Retinal pigment epithelial cell (primary cell): ENCODE results near the gene OXCT1.
A peak's percentile ranks its signal among the peaks of the same experiment; 100 is the strongest.

ENCODE experiments used
- DNase-seq: peaks from one replicate; pipeline ENCODE4 v3.0.0-alpha.2; 2010; ENCODE audit warnings: low read depth
- H3K4me3 ChIP-seq: 2 replicates; pipeline ENCODE4 v1.5.1; 2011; ENCODE audit warnings: mild to moderate bottlenecking, low read length, control low read depth, moderate library complexity
- CTCF ChIP-seq: conservative IDR thresholded peaks from 2 replicates; pipeline ENCODE4 v1.5.1; 2011; ENCODE audit warnings: low read depth, low read length, control low read depth, inconsistent platforms

Gene OXCT1

GRCh38 chr5:41869724-41870626 is at the start of gene OXCT1:
Gene OXCT1 (minus strand): TSS chr5:41870425. CDS start chr5:41870358, 67 bp downstream.
- DNase-seq: no peak
- H3K4me3 ChIP-seq: peak within 1 kb of the TSS; percentile 61
- no peak for TF ChIP-seq CTCF

- TF ChIP-seq CTCF: no peak
- no peak overlapping the region for H3K4me3 ChIP-seq
Measured at GRCh38 chr5:41918105-41918504, 47.9 kb upstream of the OXCT1 start.

GRCh38 chr5:41908374-41909079 is 38.3 kb upstream of the OXCT1 start:
- no peak for TF ChIP-seq CTCF
- no peak overlapping the region for H3K4me3 ChIP-seq
- no peak for DNase-seq

More at GRCh38 chr5:41918105-41918504, 47.9 kb upstream of the OXCT1 start:
- no peak for DNase-seq

GRCh38 chr5:41906151-41906550 is 35.9 kb upstream of the OXCT1 start:
- no peak for TF ChIP-seq CTCF
- DNase-seq: no peak
- no peak overlapping the region for H3K4me3 ChIP-seq

GRCh38 chr5:41903892-41904799 is 33.9 kb upstream of the OXCT1 start, which contains the start of gene RIMOC1:
Gene RIMOC1 (plus strand): TSS chr5:41904344. CDS start chr5:41904368, 24 bp downstream.
- TF ChIP-seq CTCF: no peak
- DNase-seq: peak; percentile 99
- peak within 1 kb of the TSS; percentile 90 for H3K4me3 ChIP-seq

GRCh38 chr5:41903382-41903891 is 33.2 kb upstream of the OXCT1 start:
- no peak for TF ChIP-seq CTCF
- H3K4me3 ChIP-seq: peak overlapping the region; percentile 90
- DNase-seq: no peak
